ENCODE data around the gene ELOVL6. TPM values are rescaled to one million over a fixed set of nuclear protein-coding genes. Genes with fewer than 3 reads are reported as not detected.
A peak's percentile ranks its signal among the peaks of the same experiment; 100 is the strongest.

ELOVL6 gene
- total RNA-seq, 2 donors from 2014 or later = 43.7 to 66.3 TPM

DNA sequence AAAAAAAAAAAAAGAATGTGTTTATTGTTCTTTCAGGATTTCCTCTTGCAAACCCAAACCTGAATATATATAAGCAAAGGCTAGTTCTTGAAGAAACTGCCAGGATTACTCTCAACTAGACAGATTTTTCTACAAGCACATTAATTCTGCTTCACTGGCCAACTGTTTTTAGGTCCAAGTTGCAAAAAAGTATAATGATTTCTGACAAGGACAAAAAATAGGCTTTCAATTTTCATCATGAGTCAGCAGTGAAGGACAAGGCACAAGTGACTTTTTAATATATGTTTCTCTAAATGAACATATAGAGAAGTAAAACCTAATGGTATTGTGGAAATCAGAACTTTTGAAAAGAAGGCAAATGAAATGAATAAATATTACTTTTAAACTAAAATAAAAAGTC, 73.7 kb downstream of the ELOVL6 start:
- H3K4me1 ChIP-seq = no peaks in the 10 kb centered on the region
- intact Hi-C loops (cut with DNase I) = no loop called here
- no peak overlapping the region for H3K27ac ChIP-seq
- no peak for DNase-seq
- no peaks in the 10 kb centered on the region for H3K9me3 ChIP-seq
- H3K36me3 ChIP-seq = no peaks in the 10 kb centered on the region
- no peak overlapping the region for H3K9ac ChIP-seq (ENCODE audit: low read depth in 2 of 2, low read length in 2 of 2)
- H3K27me3 ChIP-seq = no peaks in the 10 kb centered on the region
- TF ChIP-seq, protein P1, sequence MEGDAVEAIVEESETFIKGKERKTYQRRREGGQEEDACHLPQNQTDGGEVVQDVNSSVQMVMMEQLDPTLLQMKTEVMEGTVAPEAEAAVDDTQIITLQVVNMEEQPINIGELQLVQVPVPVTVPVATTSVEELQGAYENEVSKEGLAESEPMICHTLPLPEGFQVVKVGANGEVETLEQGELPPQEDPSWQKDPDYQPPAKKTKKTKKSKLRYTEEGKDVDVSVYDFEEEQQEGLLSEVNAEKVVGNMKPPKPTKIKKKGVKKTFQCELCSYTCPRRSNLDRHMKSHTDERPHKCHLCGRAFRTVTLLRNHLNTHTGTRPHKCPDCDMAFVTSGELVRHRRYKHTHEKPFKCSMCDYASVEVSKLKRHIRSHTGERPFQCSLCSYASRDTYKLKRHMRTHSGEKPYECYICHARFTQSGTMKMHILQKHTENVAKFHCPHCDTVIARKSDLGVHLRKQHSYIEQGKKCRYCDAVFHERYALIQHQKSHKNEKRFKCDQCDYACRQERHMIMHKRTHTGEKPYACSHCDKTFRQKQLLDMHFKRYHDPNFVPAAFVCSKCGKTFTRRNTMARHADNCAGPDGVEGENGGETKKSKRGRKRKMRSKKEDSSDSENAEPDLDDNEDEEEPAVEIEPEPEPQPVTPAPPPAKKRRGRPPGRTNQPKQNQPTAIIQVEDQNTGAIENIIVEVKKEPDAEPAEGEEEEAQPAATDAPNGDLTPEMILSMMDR (IDR thresholded peaks at IDR 0.05) = no peak
- no peak overlapping the region for H3K4me3 ChIP-seq

DNA sequence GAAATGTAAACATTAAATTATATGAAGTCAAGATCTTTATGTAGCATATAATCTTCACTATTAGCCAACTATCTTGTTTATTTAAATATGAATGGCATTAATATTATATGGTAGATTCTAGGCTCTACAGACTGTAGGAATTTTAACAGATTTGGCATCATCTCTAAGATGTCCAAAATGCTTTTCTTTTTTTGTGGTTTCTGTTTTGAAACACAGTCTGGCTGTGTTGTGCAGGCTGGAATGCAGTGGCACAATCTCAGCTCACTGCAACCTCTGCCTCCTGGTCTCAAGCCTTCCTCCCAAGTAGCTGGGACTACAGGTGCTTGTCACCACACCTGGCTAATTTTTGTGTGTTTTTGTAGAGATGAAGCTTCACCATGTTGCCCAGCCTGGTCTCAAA, 76.2 kb downstream of the ELOVL6 start:
- Histone ChIP-seq H3K4me3 (no peak overlapping the region), H3K27ac (no peak overlapping the region), H3K9me3 (no peaks in the 10 kb centered on the region), H3K4me1 (no peaks in the 10 kb centered on the region), H3K36me3 (no peaks in the 10 kb centered on the region), H3K9ac (ENCODE audit: low read depth in 2 of 2, low read length in 2 of 2) (no peak overlapping the region), H3K27me3 (no peaks in the 10 kb centered on the region)
- no peak for DNase-seq
- intact Hi-C loops (cut with DNase I) = no loop called here
- TF ChIP-seq, protein P1 (IDR thresholded peaks at IDR 0.05) = no peak

DNA sequence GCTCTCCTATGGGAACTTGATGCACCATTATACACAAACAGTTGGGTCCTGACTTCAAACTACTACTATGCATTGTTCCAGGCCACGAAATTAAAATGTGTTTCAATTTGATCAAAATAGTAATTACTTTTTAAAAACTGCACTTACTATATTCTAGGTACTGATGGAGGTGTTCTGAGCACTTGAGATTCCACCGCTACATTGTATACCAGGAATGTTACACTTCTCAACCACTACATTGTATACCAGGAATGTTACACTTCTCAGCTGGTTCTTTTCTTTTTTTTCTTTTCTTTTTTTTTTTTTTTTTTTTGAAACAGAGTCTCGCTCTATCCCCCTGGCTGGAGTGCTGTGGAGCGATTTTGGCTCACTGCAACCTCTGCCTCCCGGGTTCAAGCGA, 77.9 kb downstream of the ELOVL6 start:
- Histone ChIP-seq H3K9me3 (no peaks in the 10 kb centered on the region), H3K9ac (ENCODE audit: low read depth in 2 of 2, low read length in 2 of 2) (no peak overlapping the region), H3K4me3 (no peak overlapping the region), H3K36me3 (no peaks in the 10 kb centered on the region), H3K4me1 (no peaks in the 10 kb centered on the region), H3K27me3 (no peaks in the 10 kb centered on the region), H3K27ac (no peak overlapping the region)
- TF ChIP-seq, protein P1 (IDR thresholded peaks at IDR 0.05) = no peak
- DNase-seq = no peak
- intact Hi-C loops (cut with DNase I) = no loop called here

DNA sequence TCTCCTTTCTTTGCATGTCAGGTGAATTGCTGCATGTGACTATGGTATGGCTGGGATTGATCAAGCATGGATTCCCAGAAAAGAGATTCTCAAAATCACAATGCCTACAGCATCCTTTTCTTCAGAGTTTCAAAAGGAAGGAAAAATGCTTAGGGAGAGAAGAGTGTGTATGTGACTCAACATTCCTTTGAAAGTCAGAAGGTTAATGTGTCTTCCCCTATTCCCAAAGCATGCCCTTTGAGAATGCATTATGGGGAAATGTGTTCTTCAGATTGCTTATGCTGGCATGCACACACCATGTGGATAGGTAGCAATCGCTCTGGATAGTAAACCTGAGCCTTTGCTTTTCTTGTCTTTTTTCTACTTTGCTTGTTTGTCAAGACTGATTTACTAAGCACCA, 78.5 kb downstream of the ELOVL6 start:
- Histone ChIP-seq H3K4me1 (no peaks in the 10 kb centered on the region), H3K4me3 (no peak overlapping the region), H3K27me3 (no peaks in the 10 kb centered on the region), H3K27ac (peak overlapping the region; percentile 19), H3K9ac (ENCODE audit: low read depth in 2 of 2, low read length in 2 of 2) (no peak overlapping the region), H3K36me3 (no peaks in the 10 kb centered on the region), H3K9me3 (no peaks in the 10 kb centered on the region)
- TF ChIP-seq, protein P1 (IDR thresholded peaks at IDR 0.05) = no peak
- intact Hi-C loops (cut with DNase I) = no loop called here
- DNase-seq = no peak

DNA sequence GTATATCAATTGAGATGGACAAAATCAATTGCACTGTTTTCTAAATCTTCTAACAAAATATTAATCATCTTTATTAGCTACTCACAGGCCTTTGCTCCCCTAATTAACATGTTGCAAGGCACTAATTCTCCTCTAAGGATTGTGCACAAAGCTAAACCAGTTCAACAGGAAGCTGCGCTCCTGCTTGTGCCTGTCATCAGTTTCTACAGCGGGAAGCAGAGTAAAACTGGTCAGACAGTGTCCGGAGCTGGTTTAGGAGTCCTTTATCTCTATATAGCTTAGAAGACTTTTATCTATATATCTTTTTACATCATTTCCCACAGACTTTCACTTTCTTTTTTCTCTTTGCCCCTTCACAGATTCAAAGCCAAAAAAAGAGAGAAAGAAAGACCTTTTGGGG, 79.1 kb downstream of the ELOVL6 start:
- H3K27me3 ChIP-seq = no peaks in the 10 kb centered on the region
- peak overlapping the region; percentile 19 for H3K27ac ChIP-seq
- H3K9ac ChIP-seq (ENCODE audit: low read depth in 2 of 2, low read length in 2 of 2) = no peak overlapping the region
- TF ChIP-seq, protein P1 (IDR thresholded peaks at IDR 0.05) = no peak
- no peak overlapping the region for H3K4me3 ChIP-seq
- no peaks in the 10 kb centered on the region for H3K36me3 ChIP-seq
- no peaks in the 10 kb centered on the region for H3K9me3 ChIP-seq
- peak; percentile 44 for DNase-seq
- intact Hi-C loops (cut with DNase I) = no loop called here
- no peaks in the 10 kb centered on the region for H3K4me1 ChIP-seq

DNA sequence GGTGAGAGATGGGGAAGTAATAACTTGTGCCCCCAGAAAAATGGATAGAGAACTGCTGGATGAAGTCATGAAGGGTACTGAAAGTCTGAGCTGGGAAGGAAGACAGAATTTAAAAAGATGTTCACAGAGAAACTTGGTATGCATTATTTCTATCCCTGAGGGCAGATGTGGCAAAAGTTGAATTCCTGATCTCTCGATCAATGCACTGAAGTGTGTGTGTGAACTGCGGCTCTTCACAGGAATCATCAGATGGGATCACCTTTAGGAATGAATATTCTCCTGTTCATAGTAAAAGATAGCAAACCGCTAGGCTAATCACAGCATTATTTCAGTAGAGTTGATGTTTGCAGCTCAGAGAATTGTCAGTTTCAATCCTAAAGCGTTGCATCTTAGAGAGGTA, 86.4 kb downstream of the ELOVL6 start:
- intact Hi-C loops (cut with DNase I) = no loop called here
- H3K9me3 ChIP-seq = no peaks in the 10 kb centered on the region
- no peak overlapping the region for H3K9ac ChIP-seq (ENCODE audit: low read depth in 2 of 2, low read length in 2 of 2)
- H3K4me3 ChIP-seq = no peak overlapping the region
- TF ChIP-seq, protein P1 (IDR thresholded peaks at IDR 0.05) = no peak
- H3K27me3 ChIP-seq = no peaks in the 10 kb centered on the region
- H3K27ac ChIP-seq = no peak overlapping the region
- DNase-seq = no peak
- no peaks in the 10 kb centered on the region for H3K36me3 ChIP-seq
- no peaks in the 10 kb centered on the region for H3K4me1 ChIP-seq
